Measurements from ENCODE around the gene LEMD1. TPM values are rescaled to one million over a fixed set of nuclear protein-coding genes. Genes with fewer than 3 reads are reported as not detected.
"Not testable (repeated sequence)": the region's sequence is repeated elsewhere in the genome, so short reads cannot be mapped to it uniquely, and the experiment has no call there.

The LEMD1 gene
- total RNA-seq, 1 experiment from 2014 or later, result 16.7 TPM

- H3K27ac ChIP-seq, result no peak overlapping the region
- ChIA-PET POLR2A (ENCODE audit: unreplicated experiment) (no interaction called here), CTCF (interaction anchor here (1.4 kb wide), 1 partner anchor 12 kb away, joined by 5 read pairs; no protein-coding TSS in a partner anchor)
- no peak overlapping the region for H2AFZ ChIP-seq
- H3K9me3 ChIP-seq (ENCODE audit: insufficient read depth, low read depth), result no peaks in the 10 kb centered on the region
- no peaks in the 10 kb centered on the region for H3K79me2 ChIP-seq (ENCODE audit: low read depth)
- no peaks in the 10 kb centered on the region for H3F3A ChIP-seq (ENCODE audit: insufficient read depth, low read depth)
- no peak overlapping the region for H3K4me3 ChIP-seq
- H3K9me2 ChIP-seq (ENCODE audit: insufficient read depth), result no peaks in the 10 kb centered on the region
- H3K4me2 ChIP-seq, result no peak overlapping the region
- TF ChIP-seq EZH2 (IDR thresholded peaks at IDR 0.05; ENCODE audit: low read depth), result no peak
- no peak for TF ChIP-seq CTCF (conservative IDR thresholded peaks at IDR 0.05)
- H3K36me3 ChIP-seq (ENCODE audit: low read depth), result no peaks in the 10 kb centered on the region
- BruUV-seq (replicated peaks), result no TSS peak
- intact Hi-C loops (cut with micrococcal nuclease; ENCODE audit: unreplicated experiment), result loop anchor here (1.0 kb wide), 1 partner anchor 10 kb away; no protein-coding TSS in a partner anchor
- H3K27me3 ChIP-seq (ENCODE audit: insufficient read depth, low read depth), result peaks cover 36% of the 10 kb centered on the region
- H3K4me1 ChIP-seq (replicated peaks; ENCODE audit: insufficient read depth), result no peaks in the 10 kb centered on the region
- DNase-seq, result no peak
- H4K20me1 ChIP-seq (ENCODE audit: insufficient read depth), result no peaks in the 10 kb centered on the region
Measured at GRCh38 chr1:205365945-205366463, 55.9 kb downstream of the LEMD1 start.

- H3K4me1 ChIP-seq (replicated peaks; ENCODE audit: insufficient read depth); H3F3A ChIP-seq (ENCODE audit: insufficient read depth, low read depth); H4K20me1 ChIP-seq (ENCODE audit: insufficient read depth); H3K9me2 ChIP-seq (ENCODE audit: insufficient read depth); H3K79me2 ChIP-seq (ENCODE audit: low read depth); BruUV-seq (replicated peaks); H3K36me3 ChIP-seq (ENCODE audit: low read depth); H3K9me3 ChIP-seq (ENCODE audit: insufficient read depth, low read depth); H3K4me3 ChIP-seq; H2AFZ ChIP-seq; H3K27ac ChIP-seq; DNase-seq; H3K4me2 ChIP-seq; CTCF ChIA-PET; POLR2A ChIA-PET (ENCODE audit: unreplicated experiment); intact Hi-C loops (cut with micrococcal nuclease; ENCODE audit: unreplicated experiment): not testable (repeated sequence)
- H3K27me3 ChIP-seq (ENCODE audit: insufficient read depth, low read depth), result peaks cover 44% of the 10 kb centered on the region
Measured at GRCh38 chr1:205365086-205365485, 56.8 kb downstream of the LEMD1 start.

GRCh38 chr1:205360891-205361290 is 61.0 kb downstream of the LEMD1 start:
- no TSS peak for BruUV-seq (replicated peaks)
- CTCF ChIA-PET, result no interaction called here
- no peak overlapping the region for H2AFZ ChIP-seq

More at GRCh38 chr1:205360891-205361290, 61.0 kb downstream of the LEMD1 start:
- POLR2A ChIA-PET (ENCODE audit: unreplicated experiment), result no interaction called here
- Histone ChIP-seq H4K20me1 (ENCODE audit: insufficient read depth) (no peaks in the 10 kb centered on the region), H3K4me2 (no peak overlapping the region), H3K27ac (no peak overlapping the region), H3K36me3 (ENCODE audit: low read depth) (no peaks in the 10 kb centered on the region), H3K27me3 (ENCODE audit: insufficient read depth, low read depth) (peaks cover 68% of the 10 kb centered on the region), H3F3A (ENCODE audit: insufficient read depth, low read depth) (no peaks in the 10 kb centered on the region), H3K79me2 (ENCODE audit: low read depth) (no peaks in the 10 kb centered on the region), H3K4me1 (replicated peaks; ENCODE audit: insufficient read depth) (no peaks in the 10 kb centered on the region), H3K9me3 (ENCODE audit: insufficient read depth, low read depth) (no peaks in the 10 kb centered on the region), H3K9me2 (ENCODE audit: insufficient read depth) (no peaks in the 10 kb centered on the region), H3K4me3 (no peak overlapping the region)
- DNase-seq, result no peak
- intact Hi-C loops (cut with micrococcal nuclease; ENCODE audit: unreplicated experiment), result no loop called here
- TF ChIP-seq EZH2 (IDR thresholded peaks at IDR 0.05; ENCODE audit: low read depth) (no peak), CTCF (conservative IDR thresholded peaks at IDR 0.05) (no peak)

All from PC-9 (cell line).